Stimulated activated CD4-positive, alpha-beta T cell treated with anti-CD3 and anti-CD28 coated beads, Interleukin-2, amount 100 ng/mL, for 4 hours (primary cell): Measurements from ENCODE around the gene BPIFB2.
A peak's percentile ranks its signal among the peaks of the same experiment; 100 is the strongest.
"Not testable (repeated sequence)": the region's sequence is repeated elsewhere in the genome, so short reads cannot be mapped to it uniquely, and the experiment has no call there.

Experiments
- DNase-seq: peaks from one replicate; pipeline ENCODE4 v3.0.0-alpha.2; 2020; ENCODE audit warnings: low read depth

BPIFB2 gene

DNA sequence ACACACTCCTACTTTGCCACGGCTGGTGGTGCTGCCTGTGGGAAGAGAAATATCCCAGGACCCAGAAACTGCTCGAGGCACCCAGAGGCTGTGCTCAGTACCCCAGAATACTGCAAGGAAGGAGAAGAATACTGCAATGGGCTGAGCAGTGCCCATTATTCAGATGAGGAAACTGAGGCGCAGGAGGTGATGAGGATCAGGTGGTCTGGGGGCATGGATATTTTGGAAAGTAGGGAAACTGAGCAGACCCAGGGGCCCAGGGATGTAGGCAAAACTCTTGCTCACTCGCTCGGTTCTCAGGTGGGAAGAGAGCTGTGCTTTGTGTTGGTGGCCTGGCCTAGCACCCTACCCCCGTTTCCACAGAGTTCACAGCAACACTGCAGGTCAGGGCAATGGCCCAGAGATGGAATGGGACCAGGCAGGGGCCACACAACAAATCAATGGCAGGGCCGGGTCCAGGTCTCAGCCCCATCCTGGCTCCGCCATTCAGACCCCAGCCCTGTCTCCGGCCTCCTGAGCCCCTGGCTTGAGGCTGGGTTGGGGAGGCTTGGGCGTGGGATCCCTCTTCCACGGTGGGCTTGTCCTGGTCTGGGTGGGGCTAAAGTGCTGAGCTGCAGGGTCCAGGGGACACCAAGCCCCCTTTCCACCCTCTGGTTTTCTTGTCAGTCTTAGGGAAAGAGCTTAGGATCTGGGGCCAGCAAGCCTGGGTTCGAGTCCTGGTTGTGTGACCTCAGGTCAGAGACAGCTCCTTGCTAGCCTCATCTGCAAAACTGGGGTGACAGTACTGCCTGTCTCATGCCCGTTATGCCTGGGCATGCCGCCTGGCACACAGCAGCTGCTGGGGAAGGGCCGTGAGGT, 37.2 kb upstream of the BPIFB2 start:
- no peak for DNase-seq

DNA sequence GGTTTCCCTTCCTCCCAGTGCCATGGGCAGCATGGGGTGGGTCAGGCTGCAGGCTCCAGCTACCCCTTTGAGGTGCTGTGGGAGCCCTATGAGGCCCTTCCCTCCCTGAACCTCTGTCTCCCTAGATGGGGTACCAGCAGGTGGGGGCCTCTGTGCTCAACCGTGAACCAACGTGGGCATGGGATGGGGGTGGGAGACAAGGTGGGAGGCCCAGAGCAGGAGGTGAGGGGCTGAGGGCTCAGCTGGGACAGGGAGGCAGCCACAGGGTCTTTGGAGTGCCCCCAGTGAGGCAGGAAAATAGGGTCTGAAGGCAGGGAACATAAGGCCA, 36.6 kb upstream of the BPIFB2 start:
- DNase-seq = no peak

GRCh38 chr20:32971703-32972161, 35.8 kb upstream of the BPIFB2 start:
- DNase-seq = no peak

DNA sequence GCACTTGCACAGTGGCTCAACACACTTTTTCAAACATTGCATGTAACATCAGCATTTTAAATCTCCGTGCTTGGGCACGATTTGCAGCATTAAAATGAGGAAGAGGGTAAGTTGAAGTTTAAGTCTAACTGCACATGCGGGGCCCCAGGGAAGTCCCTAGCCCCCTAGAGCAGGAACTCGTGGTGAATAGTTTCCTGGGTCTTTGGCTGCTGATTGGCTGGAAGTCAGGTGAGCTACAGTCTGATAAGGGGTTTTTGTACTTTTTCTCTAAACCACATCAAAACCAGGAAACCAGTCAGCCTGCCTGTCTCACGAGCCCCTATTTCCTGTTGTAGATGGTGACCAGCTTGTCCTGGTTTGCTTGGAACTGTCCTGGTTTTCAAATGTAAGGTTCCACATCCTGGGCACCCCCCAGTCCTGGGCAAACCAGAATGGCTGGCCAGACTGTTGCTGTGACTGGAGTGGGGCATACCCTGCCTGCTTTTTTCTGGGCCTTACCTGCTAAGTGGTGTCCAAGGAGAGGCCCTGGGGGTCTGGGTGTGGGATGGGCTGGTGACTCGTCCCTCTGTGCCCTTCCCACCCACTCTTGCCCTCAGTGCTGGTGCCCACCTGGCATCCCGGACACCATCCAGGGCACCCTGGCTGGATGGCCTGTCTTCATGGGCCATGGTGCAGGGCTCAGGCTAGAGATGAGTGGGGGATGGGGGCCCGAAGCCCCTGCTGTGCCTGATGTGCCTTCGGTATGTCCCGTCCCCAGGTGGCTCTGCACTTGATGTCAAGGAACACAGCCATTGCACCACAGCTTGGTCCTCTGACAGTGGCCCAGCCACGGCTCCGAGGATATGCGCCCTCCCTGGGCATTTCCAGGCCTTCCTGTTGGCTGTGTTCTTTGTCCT, 35.1 kb upstream of the BPIFB2 start:
- peak; percentile 77 for DNase-seq

DNA sequence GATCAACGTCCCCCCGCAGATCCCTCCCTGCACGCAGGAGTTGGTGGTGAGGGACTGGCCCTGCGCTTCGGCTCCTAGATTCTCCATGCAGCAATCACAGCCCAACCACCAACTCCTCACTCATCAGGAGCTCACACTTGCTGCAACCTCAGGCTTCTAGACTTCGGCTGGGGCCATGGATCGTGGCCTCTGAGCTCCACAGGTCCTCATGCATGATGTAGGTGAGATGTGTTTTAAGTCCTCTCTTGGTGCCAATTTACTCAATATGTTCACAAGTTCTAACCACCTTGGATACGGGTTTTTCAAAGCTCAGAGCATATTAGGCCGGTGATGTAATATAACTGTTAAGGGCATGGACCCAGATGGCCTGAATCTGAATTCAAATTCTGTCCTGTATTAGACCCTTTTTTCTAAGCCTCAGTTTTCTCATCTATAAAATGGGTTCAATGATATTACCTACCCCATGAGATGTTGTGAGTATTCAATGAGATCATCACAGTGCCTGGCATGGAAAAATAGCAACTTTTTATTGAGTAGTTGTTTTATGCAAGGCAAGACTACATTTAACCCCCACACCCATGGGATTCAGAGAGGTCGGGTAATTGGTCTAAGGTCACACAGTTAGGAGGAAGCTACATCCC, 34.3 kb upstream of the BPIFB2 start:
- no peak for DNase-seq

GRCh38 chr20:32974204-32975064, 33.1 kb upstream of the BPIFB2 start:
- DNase-seq = not testable (repeated sequence)

DNA sequence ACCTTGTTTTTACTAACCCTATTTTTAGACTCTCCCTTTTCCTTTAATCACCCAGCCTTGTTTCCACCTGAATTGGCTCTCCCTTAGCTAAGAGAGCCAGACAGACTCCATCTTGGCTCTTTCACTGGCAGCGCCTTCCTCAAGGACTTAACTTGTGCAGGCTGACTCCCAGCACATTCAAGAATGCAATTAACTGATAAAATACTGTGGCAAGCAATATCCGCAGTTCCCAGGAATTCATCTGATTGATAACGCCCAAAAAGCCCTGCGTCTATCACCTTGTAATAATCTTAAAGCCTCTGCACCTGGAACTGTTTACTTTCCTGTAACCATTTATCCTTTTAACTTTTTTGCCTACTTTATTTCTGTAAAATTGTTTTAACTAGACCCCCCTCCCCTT, 32.4 kb upstream of the BPIFB2 start:
- not testable (repeated sequence) for DNase-seq

DNA sequence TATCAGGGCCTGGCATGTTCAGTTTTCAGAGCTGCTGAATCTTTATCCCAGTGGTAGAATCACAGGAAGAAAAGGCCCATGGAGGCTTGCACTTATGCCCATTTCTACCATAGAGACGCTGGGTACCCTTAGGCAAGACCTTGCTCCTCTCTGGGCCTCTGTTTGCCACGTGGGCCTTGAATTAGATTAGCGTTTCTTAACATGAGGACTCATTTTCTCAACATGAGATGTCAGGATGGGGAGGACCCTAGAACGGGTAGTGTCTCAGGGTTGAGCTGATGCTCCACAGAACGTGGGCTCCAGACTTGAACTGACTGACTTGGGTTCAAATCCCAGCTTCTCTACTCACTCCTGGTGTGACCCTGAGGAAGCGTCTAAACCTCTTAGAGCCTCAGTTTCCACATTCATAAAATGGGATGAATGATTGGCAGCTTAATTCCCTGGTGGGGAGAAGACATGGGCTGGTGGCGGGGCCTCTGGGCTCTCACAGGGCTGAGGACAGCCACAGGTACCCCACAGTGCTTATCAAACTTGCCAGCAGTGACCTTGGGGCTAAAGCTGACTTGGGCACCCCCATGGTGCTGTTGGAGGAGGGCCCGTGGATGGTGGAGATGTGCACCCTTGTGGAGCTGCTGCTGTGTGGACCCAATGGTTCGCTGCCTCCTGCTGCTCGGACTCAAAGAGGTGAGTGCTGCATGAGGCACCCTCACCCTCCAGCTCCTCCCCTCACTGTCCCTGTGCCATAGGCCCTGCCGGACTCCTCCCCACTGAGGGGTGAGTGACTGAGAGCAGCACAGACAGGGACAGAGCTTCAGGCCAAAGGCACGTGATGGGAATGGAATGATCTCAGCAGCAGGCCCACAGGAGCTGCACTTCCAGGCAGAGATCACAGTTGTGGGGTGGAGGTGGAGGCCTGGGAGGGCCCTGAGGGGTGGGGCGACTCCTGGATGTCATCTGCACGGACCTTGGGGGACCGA, 31.5 kb upstream of the BPIFB2 start:
- DNase-seq = no peak

DNA sequence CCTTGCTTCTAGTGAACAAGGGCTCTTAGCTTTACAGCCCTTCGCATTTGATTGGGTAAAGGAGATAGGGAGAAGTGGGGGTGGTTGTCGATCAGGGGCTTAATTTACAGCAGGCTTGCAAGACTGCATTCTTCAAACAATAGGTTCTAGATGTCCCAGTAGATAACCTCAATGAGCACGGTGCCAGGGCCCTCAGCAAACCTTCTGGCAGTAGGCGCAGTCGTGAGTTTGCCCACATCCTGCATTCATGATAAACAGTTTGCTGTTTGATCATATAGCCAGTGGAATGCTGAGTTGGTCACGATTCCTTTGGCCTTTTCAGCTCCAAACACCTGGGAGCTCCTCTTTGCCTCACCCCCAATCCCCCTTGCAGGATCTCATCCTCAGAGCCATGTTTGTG, 30.8 kb upstream of the BPIFB2 start:
- no peak for DNase-seq

GRCh38 chr20:32977281-32978008, 30.1 kb upstream of the BPIFB2 start:
- no peak for DNase-seq

DNA sequence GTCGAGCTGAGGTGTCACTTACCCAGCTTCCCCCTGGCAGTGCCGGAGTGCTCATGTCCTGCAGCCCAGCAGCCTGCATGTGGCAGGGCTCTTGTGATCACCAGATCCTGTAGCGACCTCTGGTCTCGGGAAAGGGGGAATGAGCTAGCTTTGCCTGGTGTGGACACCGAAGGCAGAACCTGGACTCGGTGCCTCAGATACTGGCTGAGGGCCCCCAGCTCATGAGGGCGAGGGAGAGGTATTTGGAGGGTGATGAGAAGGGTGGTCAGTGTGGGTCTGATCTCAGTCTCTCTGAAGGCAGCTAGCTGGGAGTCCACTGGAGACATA, 29.5 kb upstream of the BPIFB2 start:
- DNase-seq = no peak

DNA sequence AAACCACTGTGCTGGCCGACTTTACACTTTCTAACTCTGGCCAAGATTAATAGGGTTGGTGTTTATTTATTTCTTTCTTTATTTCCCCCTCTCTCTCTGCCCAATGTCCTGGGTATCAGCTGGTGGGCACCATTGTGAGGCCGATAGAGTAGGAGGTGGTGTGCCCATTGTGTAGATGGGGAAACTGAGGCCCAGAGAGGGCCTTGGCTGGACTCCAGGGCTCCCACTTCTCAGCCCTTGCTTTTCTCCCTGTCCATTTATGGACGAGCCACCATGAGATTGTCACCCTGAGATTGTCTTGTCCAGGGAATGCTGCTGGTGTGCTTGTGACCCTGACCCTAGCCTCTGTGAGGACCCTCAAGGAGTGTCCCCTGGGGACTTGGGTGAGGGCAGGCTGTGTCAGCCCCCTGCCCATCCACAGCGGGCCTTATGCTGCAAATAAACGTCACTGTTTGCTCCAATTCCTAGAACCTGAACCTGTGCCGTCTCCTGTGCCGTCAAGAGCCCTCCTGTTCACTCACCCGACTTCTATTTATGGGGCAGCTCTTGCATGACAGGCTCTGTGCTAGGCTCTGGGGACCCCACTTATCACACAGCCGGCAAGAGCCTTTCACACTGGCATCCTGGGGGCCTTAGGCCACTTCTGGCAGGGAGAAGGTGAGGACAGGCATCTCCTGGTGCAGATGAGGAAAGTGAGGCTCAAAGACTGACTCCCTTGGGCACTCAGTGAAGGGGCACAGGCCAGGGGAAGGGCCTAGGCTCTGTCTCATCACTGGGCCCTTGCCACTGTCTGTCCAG, 28.1 kb upstream of the BPIFB2 start:
- DNase-seq = no peak

- no peak for DNase-seq
These were observed 27.2 kb upstream of the BPIFB2 start for GRCh38 chr20:32980131-32980941.

DNA sequence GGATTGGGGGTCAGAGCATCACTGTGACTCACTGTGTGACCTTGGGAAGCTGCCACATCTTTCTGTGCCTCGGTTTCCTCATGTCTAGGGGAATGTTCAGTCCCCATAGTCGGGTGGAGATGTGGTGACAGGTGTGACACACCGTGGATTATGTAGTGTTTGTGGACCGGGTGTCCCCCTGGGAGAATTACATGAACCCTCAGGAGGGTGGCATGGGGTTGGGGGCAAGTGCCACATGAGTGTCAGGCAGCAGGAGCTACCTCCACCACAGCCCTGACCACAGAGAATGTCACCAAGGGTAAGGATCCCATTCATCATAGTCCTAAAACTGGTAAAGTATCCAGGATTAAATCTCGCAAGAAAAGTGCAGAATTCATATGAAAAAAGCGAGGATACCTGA, 26.5 kb upstream of the BPIFB2 start:
- no peak for DNase-seq

DNA sequence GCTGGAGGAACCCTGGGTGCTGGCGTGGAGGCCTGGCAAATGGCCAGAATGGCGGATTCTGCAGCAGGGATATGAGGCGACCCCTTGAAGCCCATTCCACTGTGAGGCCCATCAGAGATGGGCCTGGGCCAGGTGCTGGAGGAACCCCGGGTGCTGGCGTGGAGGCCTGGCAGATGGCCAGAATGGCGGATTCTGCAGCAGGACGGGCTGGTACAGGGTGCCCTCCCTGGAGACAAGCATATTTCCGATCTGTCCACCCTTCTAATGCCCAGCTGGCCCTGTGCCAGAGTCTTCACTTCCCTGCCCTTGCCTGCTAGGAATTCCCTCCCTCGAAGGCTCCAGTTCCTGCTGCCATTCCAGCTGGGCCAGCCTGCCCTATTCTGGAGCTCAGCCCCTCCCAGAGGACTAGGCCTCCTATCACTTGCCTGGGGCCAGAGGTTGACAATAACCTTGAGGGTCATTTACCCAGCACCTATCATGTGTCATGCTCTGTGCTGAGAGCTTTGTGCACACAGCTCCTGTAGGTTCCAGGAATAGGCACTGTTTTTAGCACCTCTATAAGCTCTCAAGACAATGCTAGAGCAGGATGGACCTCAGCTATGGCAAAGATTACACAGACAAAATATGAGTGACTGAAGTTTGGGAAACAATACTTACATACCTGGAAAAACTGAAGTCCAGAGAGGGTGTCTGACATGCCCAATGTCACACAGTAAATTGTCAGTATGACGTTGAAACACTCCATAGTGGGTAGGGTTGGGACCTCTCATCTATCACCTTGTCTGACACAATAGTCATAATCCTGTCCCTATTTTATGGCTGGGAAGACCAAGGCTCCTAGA, 24.7 kb upstream of the BPIFB2 start:
- no peak for DNase-seq

- DNase-seq = no peak
These were observed 23.9 kb upstream of the BPIFB2 start for GRCh38 chr20:32983459-32984112.

- DNase-seq = no peak
These were observed 23.3 kb upstream of the BPIFB2 start for GRCh38 chr20:32984196-32984595.
